ENCODE data around the gene CPN2. TPM values are rescaled to one million over a fixed set of nuclear protein-coding genes. Genes with fewer than 3 reads are reported as not detected.

Gene CPN2
- total and polyA plus RNA-seq, 4 donors: not detected

DNA sequence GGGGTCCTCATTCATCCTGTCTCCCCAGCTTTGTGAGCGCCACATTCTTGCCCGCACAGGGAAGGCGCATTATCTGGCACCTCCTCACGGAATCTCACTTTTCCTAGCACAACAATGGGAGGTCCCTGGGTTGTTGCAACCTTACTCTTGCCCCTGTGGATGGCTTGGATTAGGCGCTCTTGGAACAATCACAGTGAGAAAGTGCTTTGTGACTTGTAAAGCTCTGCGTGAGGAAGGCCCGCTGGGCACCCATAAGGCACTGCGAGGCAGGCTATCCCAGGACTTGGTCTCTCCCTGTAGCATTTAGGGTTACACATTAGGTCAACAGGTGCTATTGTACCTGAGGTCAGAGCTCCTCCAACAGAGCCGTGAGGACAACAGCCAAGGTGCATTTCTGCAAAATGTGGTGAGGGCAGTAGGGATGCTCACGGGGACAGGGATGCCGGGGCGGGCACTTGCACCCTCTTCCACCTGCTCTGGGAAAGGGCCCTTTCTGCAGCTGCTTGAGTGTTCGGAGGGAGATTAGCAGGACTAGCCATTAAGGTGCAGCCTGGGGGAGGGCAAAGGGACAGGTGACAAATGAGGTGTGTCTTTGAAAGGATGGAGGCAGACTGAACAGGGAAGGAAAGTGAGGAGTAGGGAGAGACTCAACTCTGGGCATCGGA, 32.3 kb upstream of the CPN2 start:
- Histone ChIP-seq H3K4me3 (no peak overlapping the region), H3K27me3 (ENCODE audit: control insufficient read depth in 3 of 3, insufficient read depth in 3 of 3, low read length in 2 of 3) (peaks cover 0 to 10% (median 0%) of the 10 kb centered on the region in 3 donors), H3K27ac (ENCODE audit: low read depth in 1 of 2, low read length in 1 of 2) (no peak overlapping the region), H3K36me3 (ENCODE audit: control insufficient read depth in 4 of 4, insufficient read depth in 4 of 4, low read length in 4 of 4) (no peaks in the 10 kb centered on the region), H3K9ac (ENCODE audit: insufficient read depth in 1 of 2, low read length in 2 of 2) (no peak overlapping the region), H3K9me3 (ENCODE audit: control insufficient read depth in 4 of 4, insufficient read depth in 3 of 4, low read length in 3 of 4) (no peaks in the 10 kb centered on the region), H3K4me1 (ENCODE audit: control insufficient read depth in 5 of 5, insufficient read depth in 5 of 5, low read length in 5 of 5) (no peaks in the 10 kb centered on the region)
- ATAC-seq (ENCODE audit: insufficient read depth, low FRiP score) (no peak), DNase-seq (no peak)
- 91% methylated on average over 14 of the region's 14 CpGs for WGBS, 2 donors
- TF ChIP-seq, protein P1, sequence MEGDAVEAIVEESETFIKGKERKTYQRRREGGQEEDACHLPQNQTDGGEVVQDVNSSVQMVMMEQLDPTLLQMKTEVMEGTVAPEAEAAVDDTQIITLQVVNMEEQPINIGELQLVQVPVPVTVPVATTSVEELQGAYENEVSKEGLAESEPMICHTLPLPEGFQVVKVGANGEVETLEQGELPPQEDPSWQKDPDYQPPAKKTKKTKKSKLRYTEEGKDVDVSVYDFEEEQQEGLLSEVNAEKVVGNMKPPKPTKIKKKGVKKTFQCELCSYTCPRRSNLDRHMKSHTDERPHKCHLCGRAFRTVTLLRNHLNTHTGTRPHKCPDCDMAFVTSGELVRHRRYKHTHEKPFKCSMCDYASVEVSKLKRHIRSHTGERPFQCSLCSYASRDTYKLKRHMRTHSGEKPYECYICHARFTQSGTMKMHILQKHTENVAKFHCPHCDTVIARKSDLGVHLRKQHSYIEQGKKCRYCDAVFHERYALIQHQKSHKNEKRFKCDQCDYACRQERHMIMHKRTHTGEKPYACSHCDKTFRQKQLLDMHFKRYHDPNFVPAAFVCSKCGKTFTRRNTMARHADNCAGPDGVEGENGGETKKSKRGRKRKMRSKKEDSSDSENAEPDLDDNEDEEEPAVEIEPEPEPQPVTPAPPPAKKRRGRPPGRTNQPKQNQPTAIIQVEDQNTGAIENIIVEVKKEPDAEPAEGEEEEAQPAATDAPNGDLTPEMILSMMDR (IDR thresholded peaks at IDR 0.05; ENCODE audit: control extremely low read depth, extremely low read depth): no peak

DNA sequence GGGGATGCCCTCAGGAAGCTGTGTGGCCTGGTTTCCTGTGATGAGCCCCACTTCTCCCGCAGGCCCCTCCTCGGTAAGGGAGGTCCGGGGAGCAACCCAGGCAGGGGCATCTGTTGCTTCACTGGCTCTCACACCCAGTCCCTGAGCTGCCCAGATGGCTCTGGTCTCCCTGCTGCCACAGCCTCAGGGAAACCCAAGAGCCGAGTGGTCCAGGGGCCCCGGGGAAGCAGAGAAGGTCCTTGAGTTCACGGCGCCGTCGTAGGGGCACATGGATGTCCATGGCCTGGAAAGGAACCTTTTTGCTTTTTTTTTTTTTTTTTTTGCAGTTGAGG, 31.7 kb upstream of the CPN2 start:
- ATAC-seq (ENCODE audit: insufficient read depth, low FRiP score) (no peak), DNase-seq (no peak)
- TF ChIP-seq, protein P1 (IDR thresholded peaks at IDR 0.05; ENCODE audit: control extremely low read depth, extremely low read depth): no peak
- H3K9ac ChIP-seq (ENCODE audit: insufficient read depth in 1 of 2, low read length in 2 of 2): no peak overlapping the region
- WGBS, 2 donors: 71 to 72% methylated on average over 9 of the region's 9 CpGs
- no peak overlapping the region for H3K27ac ChIP-seq (ENCODE audit: low read depth in 1 of 2, low read length in 1 of 2)
- H3K36me3 ChIP-seq (ENCODE audit: control insufficient read depth in 4 of 4, insufficient read depth in 4 of 4, low read length in 4 of 4): no peaks in the 10 kb centered on the region
- no peaks in the 10 kb centered on the region for H3K9me3 ChIP-seq (ENCODE audit: control insufficient read depth in 4 of 4, insufficient read depth in 3 of 4, low read length in 3 of 4)
- H3K4me1 ChIP-seq (ENCODE audit: control insufficient read depth in 5 of 5, insufficient read depth in 5 of 5, low read length in 5 of 5): no peaks in the 10 kb centered on the region
- no peak overlapping the region for H3K4me3 ChIP-seq
- peaks cover 0 to 10% (median 0%) of the 10 kb centered on the region in 3 donors for H3K27me3 ChIP-seq (ENCODE audit: control insufficient read depth in 3 of 3, insufficient read depth in 3 of 3, low read length in 2 of 3)

DNA sequence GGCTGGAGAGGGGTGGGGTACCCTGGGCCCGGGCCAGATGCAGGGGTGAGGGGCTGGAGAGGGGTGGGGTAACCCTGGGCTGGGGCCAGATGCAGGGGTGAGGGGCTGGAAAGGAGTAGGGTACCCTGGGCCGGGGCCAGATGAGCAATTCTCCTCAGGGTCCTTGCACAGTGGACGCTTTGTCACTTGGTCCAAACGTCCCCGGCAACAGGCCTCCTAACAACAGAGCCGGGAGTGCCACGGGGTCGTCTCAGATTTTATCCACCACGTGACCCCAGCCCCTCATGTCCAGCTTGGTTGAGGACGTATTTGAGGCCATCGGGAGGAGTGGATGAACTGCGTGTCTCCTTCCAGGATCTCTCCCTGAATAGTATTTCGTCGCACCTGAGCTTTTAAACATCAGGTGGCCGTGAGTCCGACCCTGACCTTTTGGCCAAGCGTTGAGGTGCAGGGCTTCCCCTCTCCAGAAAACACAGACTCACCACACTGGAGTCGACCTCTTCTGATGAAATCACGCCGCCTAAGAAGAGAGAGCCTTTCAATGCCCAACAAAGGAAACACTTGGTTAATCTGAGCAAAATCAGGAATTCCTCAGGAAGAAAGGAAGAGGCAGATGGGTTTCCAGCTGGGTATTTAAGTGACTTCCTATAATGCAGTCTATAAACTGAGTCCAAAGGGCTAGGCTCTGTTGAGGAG, 31.2 kb upstream of the CPN2 start:
- Histone ChIP-seq H3K36me3 (ENCODE audit: control insufficient read depth in 4 of 4, insufficient read depth in 4 of 4, low read length in 4 of 4) (no peaks in the 10 kb centered on the region), H3K4me1 (ENCODE audit: control insufficient read depth in 5 of 5, insufficient read depth in 5 of 5, low read length in 5 of 5) (no peaks in the 10 kb centered on the region), H3K9ac (ENCODE audit: insufficient read depth in 1 of 2, low read length in 2 of 2) (no peak overlapping the region), H3K4me3 (no peak overlapping the region), H3K27me3 (ENCODE audit: control insufficient read depth in 3 of 3, insufficient read depth in 3 of 3, low read length in 2 of 3) (peaks cover 0 to 10% (median 0%) of the 10 kb centered on the region in 3 donors), H3K27ac (ENCODE audit: low read depth in 1 of 2, low read length in 1 of 2) (no peak overlapping the region), H3K9me3 (ENCODE audit: control insufficient read depth in 4 of 4, insufficient read depth in 3 of 4, low read length in 3 of 4) (no peaks in the 10 kb centered on the region)
- TF ChIP-seq, protein P1 (IDR thresholded peaks at IDR 0.05; ENCODE audit: control extremely low read depth, extremely low read depth): no peak
- no peak for ATAC-seq (ENCODE audit: insufficient read depth, low FRiP score)
- no peak for DNase-seq
- 75 to 80% methylated on average over 20 of the region's 20 CpGs for WGBS, 2 donors

All from lung (tissue), 12 donors.